Measurements from ENCODE around the gene SP140L.

DNA sequence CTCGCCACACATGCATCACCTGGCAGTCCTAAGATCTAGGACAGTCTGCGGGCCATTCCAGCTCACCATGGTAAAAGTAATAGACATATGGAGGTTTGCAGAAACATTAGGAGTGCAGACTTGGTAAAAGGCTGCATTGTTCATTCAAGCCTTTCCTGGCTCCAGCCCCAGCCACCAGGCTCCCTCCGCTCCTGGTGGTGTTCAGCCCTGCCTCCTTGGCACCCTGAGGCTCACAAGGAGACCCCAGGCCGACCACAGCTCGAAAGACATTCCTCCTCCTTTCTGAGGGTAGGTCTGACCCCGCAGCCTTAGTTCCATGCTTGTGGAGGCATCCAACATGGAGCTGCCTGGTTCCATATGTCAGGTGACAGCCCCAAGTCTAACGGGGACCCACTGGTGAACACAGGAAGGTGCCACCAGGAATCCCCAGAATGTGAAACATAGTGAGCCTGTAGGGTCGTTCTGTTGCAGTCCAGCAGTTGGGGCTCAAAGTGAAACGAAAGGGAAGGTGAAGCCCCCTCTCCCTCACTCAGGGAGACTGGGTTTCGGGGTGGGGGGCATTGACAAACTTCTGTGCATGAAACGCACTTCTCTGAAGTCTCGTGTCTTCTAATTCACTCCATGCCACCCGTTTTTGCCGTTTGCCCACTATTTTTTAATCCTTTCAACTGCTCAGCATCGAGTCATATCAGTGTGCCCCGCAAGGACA, 84.0 kb downstream of the SP140L start:
- TF ChIP-seq, protein P1, sequence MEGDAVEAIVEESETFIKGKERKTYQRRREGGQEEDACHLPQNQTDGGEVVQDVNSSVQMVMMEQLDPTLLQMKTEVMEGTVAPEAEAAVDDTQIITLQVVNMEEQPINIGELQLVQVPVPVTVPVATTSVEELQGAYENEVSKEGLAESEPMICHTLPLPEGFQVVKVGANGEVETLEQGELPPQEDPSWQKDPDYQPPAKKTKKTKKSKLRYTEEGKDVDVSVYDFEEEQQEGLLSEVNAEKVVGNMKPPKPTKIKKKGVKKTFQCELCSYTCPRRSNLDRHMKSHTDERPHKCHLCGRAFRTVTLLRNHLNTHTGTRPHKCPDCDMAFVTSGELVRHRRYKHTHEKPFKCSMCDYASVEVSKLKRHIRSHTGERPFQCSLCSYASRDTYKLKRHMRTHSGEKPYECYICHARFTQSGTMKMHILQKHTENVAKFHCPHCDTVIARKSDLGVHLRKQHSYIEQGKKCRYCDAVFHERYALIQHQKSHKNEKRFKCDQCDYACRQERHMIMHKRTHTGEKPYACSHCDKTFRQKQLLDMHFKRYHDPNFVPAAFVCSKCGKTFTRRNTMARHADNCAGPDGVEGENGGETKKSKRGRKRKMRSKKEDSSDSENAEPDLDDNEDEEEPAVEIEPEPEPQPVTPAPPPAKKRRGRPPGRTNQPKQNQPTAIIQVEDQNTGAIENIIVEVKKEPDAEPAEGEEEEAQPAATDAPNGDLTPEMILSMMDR (IDR thresholded peaks at IDR 0.05): no peak
- no peak for TF ChIP-seq POLR2A (IDR thresholded peaks at IDR 0.05)

Measured in thyroid gland (tissue), 4 donors.